ENCODE results near the gene CD24. TPM values are rescaled to one million over a fixed set of nuclear protein-coding genes. Genes with fewer than 3 reads are reported as not detected.

The CD24 gene
- 4.9 TPM in 1 of 2 replicates, not detected in the other for total RNA-seq

GRCh38 chr6:106974336-106974998 lies at the start of gene CD24:
CD24 (minus strand) TSS chr6:106974729; CDS start chr6:106974646, 83 bp downstream.

Other genes starting within 250 kb of the CD24 start
- 7.7 and 8.8 TPM in 2 replicates for gene MTRES1, start 53.5 kb upstream of the CD24 start, total RNA-seq
- gene BEND3, start 140.8 kb upstream of the CD24 start, total RNA-seq, result 2.8 and 4.6 TPM in 2 replicates